IMR-90 (cell line): ENCODE measurements around the gene DOK4. TPM values are rescaled to one million over a fixed set of nuclear protein-coding genes. Genes with fewer than 3 reads are reported as not detected.

Experiments used
- ATAC-seq: fragments of 200-7000 bp; cut with Tn5 transposase; 2 replicates; pipeline ENCODE4 v1.9.1; 2020; ENCODE audit warnings: low read depth, mild to moderate bottlenecking, moderate library complexity
- BruUV-seq: library from RNA; stranded (reverse); fragments of 400-500 nt; replicated peaks from 2 replicates; lab custom pipeline; 2021; lab: Mats Ljungman, UMichigan
- CTCF ChIA-PET: fragments of 300-600 bp; formaldehyde crosslinking; extraction: SDS; loops from one replicate; lab custom pipeline; 2021; ENCODE audit warnings: antibody characterized with exemption; lab: Yijun Ruan, JAX
- POLR2A ChIA-PET: fragments of 300-600 bp; sonication (Branson Sonifier 250); formaldehyde crosslinking; loops from one replicate; lab custom pipeline; 2022; ENCODE audit warnings: antibody characterized with exemption; ENCODE audit not compliant: unreplicated experiment; lab: Charles Lee
- DNase-seq: peaks from one replicate; pipeline ENCODE4 v3.0.0; 2013
- H2AFZ ChIP-seq: replicated peaks from 2 replicates; pipeline ENCODE3; 2013; ENCODE audit warnings: low read length, mild to moderate bottlenecking; ENCODE audit not compliant: poor library complexity
- H2AK5ac ChIP-seq: 2 replicates; pipeline ENCODE4 v1.6.1; 2013; ENCODE audit warnings: low read depth, low read length, inconsistent platforms
- H2AK9ac ChIP-seq: replicated peaks from 2 replicates; pipeline ENCODE3; 2013; ENCODE audit warnings: mild to moderate bottlenecking, low read depth, low read length, moderate library complexity; ENCODE audit not compliant: poor library complexity
- H2BK120ac ChIP-seq: 2 replicates; pipeline ENCODE4 v1.6.1; 2013; ENCODE audit warnings: low read depth, low read length, inconsistent platforms
- H2BK15ac ChIP-seq: 3 replicates; pipeline ENCODE4 v1.6.1; 2013; ENCODE audit warnings: low read depth, low read length, inconsistent platforms
- H2BK20ac ChIP-seq: 2 replicates; pipeline ENCODE4 v1.6.1; 2013; ENCODE audit warnings: low read depth, mild to moderate bottlenecking, inconsistent platforms, low read length, moderate library complexity
- H2BK5ac ChIP-seq: 2 replicates; pipeline ENCODE4 v1.6.1; 2013; ENCODE audit warnings: mild to moderate bottlenecking, low read depth, low read length, inconsistent platforms; ENCODE audit not compliant: poor library complexity, severe bottlenecking
- H3K14ac ChIP-seq: replicated peaks from 2 replicates; pipeline ENCODE4 v1.6.1; 2013; ENCODE audit warnings: low read depth, low read length, inconsistent platforms
- H3K18ac ChIP-seq: 2 replicates; pipeline ENCODE4 v1.6.1; 2013; ENCODE audit warnings: low read depth, low read length, control low read depth
- H3K23ac ChIP-seq: 2 replicates; pipeline ENCODE4 v1.6.1; 2013; ENCODE audit warnings: low read depth, low read length, inconsistent platforms
- H3K27ac ChIP-seq: 2 replicates; pipeline ENCODE4 v1.5.1; 2013; ENCODE audit warnings: mild to moderate bottlenecking, control low read depth, low read length; ENCODE audit not compliant: insufficient read depth
- H3K27me3 ChIP-seq: 2 replicates; pipeline ENCODE4 v1.6.1; 2013; ENCODE audit warnings: low read length; ENCODE audit not compliant: control insufficient read depth, insufficient read depth
- H3K36me3 ChIP-seq: 2 replicates; pipeline ENCODE4 v1.6.1; 2013; ENCODE audit warnings: low read length, mixed read lengths; ENCODE audit not compliant: control insufficient read depth, insufficient read depth
- H3K4ac ChIP-seq: 2 replicates; pipeline ENCODE4 v1.6.1; 2013; ENCODE audit warnings: low read depth, low read length, inconsistent platforms
- H3K4me1 ChIP-seq: 2 replicates; pipeline ENCODE4 v1.6.1; 2013; ENCODE audit warnings: low read length, mixed read lengths; ENCODE audit not compliant: control insufficient read depth, insufficient read depth
- H3K4me2 ChIP-seq: 2 replicates; pipeline ENCODE4 v1.6.1; 2013; ENCODE audit warnings: low read depth, mild to moderate bottlenecking, control low read depth, low read length, moderate library complexity
- H3K4me3 ChIP-seq: 2 replicates; pipeline ENCODE4 v1.5.1; 2013; ENCODE audit warnings: low read depth, mild to moderate bottlenecking, control low read depth, low read length, moderate library complexity; ENCODE audit not compliant: insufficient read depth
- H3K56ac ChIP-seq: 2 replicates; pipeline ENCODE4 v1.6.1; 2013; ENCODE audit warnings: low read length, inconsistent platforms; ENCODE audit not compliant: insufficient read depth; ENCODE audit errors: extremely low read depth
- H3K79me1 ChIP-seq, 2 experiments: 2 replicates each; pipeline ENCODE4 v1.6.1; 2013; ENCODE audit warnings: low read length in 2 of 2, inconsistent platforms in 1 of 2, low read depth in 1 of 2
- H3K9ac ChIP-seq: 2 replicates; pipeline ENCODE4 v1.6.1; 2013; ENCODE audit warnings: low read depth, low read length, control low read depth
- H3K9me1 ChIP-seq: 2 replicates; pipeline ENCODE4 v1.6.1; 2013; ENCODE audit warnings: low read length, inconsistent platforms; ENCODE audit not compliant: insufficient read depth
- H3K9me3 ChIP-seq: 2 replicates; pipeline ENCODE4 v1.6.1; 2013; ENCODE audit warnings: low read length; ENCODE audit not compliant: control insufficient read depth, insufficient read depth
- H4K20me1 ChIP-seq: 2 replicates; pipeline ENCODE4 v1.6.1; 2013; ENCODE audit warnings: low read length, inconsistent platforms; ENCODE audit not compliant: insufficient read depth
- H4K5ac ChIP-seq: 2 replicates; pipeline ENCODE4 v1.6.1; 2013; ENCODE audit warnings: mild to moderate bottlenecking, low read depth, low read length, control low read depth
- H4K8ac ChIP-seq, 2 experiments: 2 replicates each; pipeline ENCODE4 v1.6.1; 2013; ENCODE audit warnings: low read depth in 2 of 2, low read length in 2 of 2, control low read depth in 1 of 2, inconsistent platforms in 1 of 2
- H4K91ac ChIP-seq: 2 replicates; pipeline ENCODE4 v1.6.1; 2013; ENCODE audit warnings: low read depth, low read length, inconsistent platforms; ENCODE audit not compliant: insufficient read depth
- BHLHE40 ChIP-seq: fragments of 150-350 bp; IDR thresholded peaks from 2 replicates; pipeline ENCODE4 v1.6.1; 2016; ENCODE audit warnings: mild to moderate bottlenecking, low read depth, low read length
- CEBPB ChIP-seq: IDR thresholded peaks from 2 replicates; pipeline ENCODE4 v1.6.1; 2012; ENCODE audit warnings: low read depth, low read length, improper control_type of control experiment
- CHD1 ChIP-seq: IDR thresholded peaks from 2 replicates; pipeline ENCODE4 v1.6.1; 2012; ENCODE audit warnings: low read depth, low read length, improper control_type of control experiment
- FOS ChIP-seq: fragments of 150-350 bp; IDR thresholded peaks from 2 replicates; pipeline ENCODE4 v1.6.1; 2016; ENCODE audit warnings: low read depth, low read length
- MAFK ChIP-seq: IDR thresholded peaks from 2 replicates; pipeline ENCODE4 v1.6.1; 2012; ENCODE audit warnings: low read depth, low read length, improper control_type of control experiment
- MAZ ChIP-seq: IDR thresholded peaks from 2 replicates; pipeline ENCODE4 v1.6.1; 2012; ENCODE audit warnings: low read depth, mild to moderate bottlenecking, low read length, improper control_type of control experiment, moderate library complexity, borderline replicate concordance
- MXI1 ChIP-seq: IDR thresholded peaks from 2 replicates; pipeline ENCODE4 v1.6.1; 2012; ENCODE audit warnings: low read depth, mild to moderate bottlenecking, low read length, moderate library complexity, borderline replicate concordance
- POLR2A ChIP-seq: IDR thresholded peaks from 2 replicates; pipeline ENCODE4 v1.6.1; 2012; ENCODE audit warnings: mild to moderate bottlenecking, low read depth, low read length
- RCOR1 ChIP-seq: IDR thresholded peaks from 2 replicates; pipeline ENCODE4 v1.6.1; 2012; ENCODE audit warnings: mild to moderate bottlenecking, low read length, improper control_type of control experiment; ENCODE audit not compliant: insufficient replicate concordance
- RFX5 ChIP-seq: IDR thresholded peaks from 2 replicates; pipeline ENCODE4 v1.8.0; 2012; ENCODE audit warnings: low read depth, mild to moderate bottlenecking, low read length, moderate library complexity
- WGBS, 2 experiments: methylation state at CpG; one replicate each; pipeline versions ENCODE4 v1.1.5 to v1.1.7; 2013; ENCODE audit warnings: missing lambda C conversion rate in 2 of 2; ENCODE audit not compliant: insufficient read length in 1 of 2; ENCODE audit errors: extremely low coverage in 2 of 2; 5-methylcytosine and 5-hydroxymethylcytosine counted together
- dilution Hi-C: fragments of 300-500 bp; cut with HindIII; formaldehyde crosslinking; loops from one replicate; pipeline ENCODE4 v1.14.3; 2018; ENCODE audit warnings: low sequenced_read_pairs; ENCODE audit not compliant: unreplicated experiment
- in situ Hi-C: fragments of 300-500 bp; cut with MboI; formaldehyde crosslinking; loops from 3 replicates; pipeline ENCODE4 v1.14.3; 2019; ENCODE audit warnings: low sequenced_read_pairs, inconsistent platforms, mixed read lengths
- intact Hi-C: fragments of 100-400 bp; cut with micrococcal nuclease; formaldehyde crosslinking; loops from 2 replicates; pipeline ENCODE4 v1.10.0; 2022
- polyA plus RNA-seq, 3 experiments: library from polyadenylated mRNA; depleted of rRNA; stranded (reverse); fragments of >200 nt; gene quantifications; 2 replicates each; pipeline ENCODE4 v1.2.3, GENCODE V29; 2012; ENCODE audit warnings: low replicate concordance in 1 of 3
- total RNA-seq: library from RNA; depleted of rRNA; stranded (reverse); fragments of >200 nt; gene quantifications from 2 replicates; pipeline ENCODE4 v1.2.3, GENCODE V29; 2012
- TF ChIP-seq, protein P1 (sequence below): fragments of 150-350 bp; IDR thresholded peaks from 2 replicates; pipeline ENCODE4 v1.6.1; 2017; ENCODE audit warnings: mild to moderate bottlenecking, antibody characterized with exemption, low read length, low read depth
- TF ChIP-seq, protein P2 (sequence below): conservative IDR thresholded peaks from 2 replicates; pipeline ENCODE4 v1.5.1; 2012; ENCODE audit warnings: mild to moderate bottlenecking, low read depth, low read length, improper control_type of control experiment
- TF ChIP-seq, protein P3 (sequence below): fragments of 150-350 bp; IDR thresholded peaks from 2 replicates; pipeline ENCODE4 v1.6.1; 2016; ENCODE audit warnings: low read depth, mild to moderate bottlenecking, low read length, moderate library complexity, borderline replicate concordance

DOK4 gene
- total and polyA plus RNA-seq, 2 of the 4 experiments (the other 2 are of a cell fraction) = 22.0 to 25.9 TPM

DNA sequence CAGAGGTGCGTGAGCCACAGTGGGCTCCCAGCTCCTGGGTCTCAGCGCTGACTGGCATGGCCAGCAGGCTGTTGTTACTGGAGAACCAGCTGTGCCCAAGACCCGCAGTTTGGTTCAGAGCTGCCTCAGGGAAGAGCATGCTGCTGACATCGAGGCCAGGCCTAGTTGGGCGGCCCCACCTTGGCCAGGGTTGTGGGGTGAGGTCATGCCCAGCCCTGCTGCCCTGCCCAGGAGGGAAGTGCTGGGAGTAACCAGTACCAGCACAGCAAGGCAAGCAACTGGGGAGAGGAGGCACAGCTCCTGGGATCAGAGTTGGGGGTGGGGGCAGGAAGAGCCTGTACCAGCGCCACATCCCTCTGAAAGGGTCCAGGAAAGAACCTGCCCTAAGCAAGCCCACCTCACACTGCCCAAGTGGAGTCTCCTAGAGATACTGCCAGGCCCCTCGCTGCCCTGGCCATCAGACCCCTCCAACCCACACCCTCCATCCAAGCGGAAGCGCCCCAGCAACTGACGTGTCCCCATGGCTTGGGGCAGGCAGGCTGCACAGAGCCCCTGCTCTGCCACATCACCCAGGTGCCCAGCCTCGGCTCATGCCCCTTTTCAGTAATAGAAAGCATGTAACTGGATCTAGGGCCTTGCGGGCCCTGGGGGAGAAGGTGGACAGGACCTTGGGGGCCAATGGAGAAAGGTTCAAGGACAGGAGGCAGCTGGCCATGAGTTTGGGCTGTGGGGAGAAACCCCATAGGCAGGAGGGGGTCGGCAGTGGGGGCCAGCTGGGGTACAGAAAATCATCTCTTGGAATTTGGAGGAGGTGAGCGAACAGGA, 990 bp downstream of the DOK4 start:
- Histone ChIP-seq H3K36me3 (no peaks in the 10 kb centered on the region), H2BK15ac (peak overlapping the region; percentile 64; the same call in 1 of the 3 replicates), H3K9me3 (no peaks in the 10 kb centered on the region), H3K27me3 (peaks cover 4% of the 10 kb centered on the region), H3K79me1 (peaks cover 0 to 4% of the 10 kb centered on the region in 2 experiments; a peak in 1 of 4 replicates), H3K27ac (no peak overlapping the region), H3K4me2 (peak overlapping the region; percentile 92), H4K91ac (no peak overlapping the region), H2AFZ (peak overlapping the region; percentile 96), H2BK120ac (no peak overlapping the region), H3K9ac (peak overlapping the region; percentile 65; the same call in 1 of the 2 replicates), H4K20me1 (no peaks in the 10 kb centered on the region; the same call in 1 of the 2 replicates), H3K23ac (no peak overlapping the region; the same call in 1 of the 2 replicates), H3K56ac (no peak overlapping the region), H3K14ac (peak overlapping the region; percentile 76; the same call in 1 of the 2 replicates), H2AK5ac (peak overlapping the region; percentile 15; the same call in 1 of the 2 replicates), H2AK9ac (peak overlapping the region; percentile 97), H3K4ac (0 out of 2 replicates have a peak overlapping the region, but pooled peaks have one; percentile 56), H2BK5ac (no peak overlapping the region), H4K8ac (peak overlapping the region in 1 of 2 experiments; percentile 57; a peak in 2 of 4 replicates), H3K9me1 (peaks cover 4% of the 10 kb centered on the region), H4K5ac (no peak overlapping the region), H3K4me3 (peak overlapping the region; percentile 88), H3K18ac (no peak overlapping the region), H3K4me1 (peaks cover 4% of the 10 kb centered on the region; the same call in 1 of the 2 replicates), H2BK20ac (no peak overlapping the region)
- intact Hi-C loops (no loop called here), in situ Hi-C loops (no loop called here), dilution Hi-C loops (no loop called here)
- DNase-seq = no peak
- CTCF ChIA-PET = interaction anchor here (1.3 kb wide), 1 partner anchor 35 kb away, joined by 3 read pairs; no protein-coding TSS in a partner anchor
- POLR2A ChIA-PET = no interaction called here
- no TSS peak for BruUV-seq
- TF ChIP-seq CEBPB (no peak), BHLHE40 (no peak), RFX5 (no peak), MXI1 (no peak), POLR2A (no peak), CHD1 (no peak), MAFK (no peak), RCOR1 (no peak), MAZ (no peak), FOS (no peak)
- TF ChIP-seq, protein P1, sequence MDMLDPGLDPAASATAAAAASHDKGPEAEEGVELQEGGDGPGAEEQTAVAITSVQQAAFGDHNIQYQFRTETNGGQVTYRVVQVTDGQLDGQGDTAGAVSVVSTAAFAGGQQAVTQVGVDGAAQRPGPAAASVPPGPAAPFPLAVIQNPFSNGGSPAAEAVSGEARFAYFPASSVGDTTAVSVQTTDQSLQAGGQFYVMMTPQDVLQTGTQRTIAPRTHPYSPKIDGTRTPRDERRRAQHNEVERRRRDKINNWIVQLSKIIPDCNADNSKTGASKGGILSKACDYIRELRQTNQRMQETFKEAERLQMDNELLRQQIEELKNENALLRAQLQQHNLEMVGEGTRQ = no peak
- TF ChIP-seq, protein P2, sequence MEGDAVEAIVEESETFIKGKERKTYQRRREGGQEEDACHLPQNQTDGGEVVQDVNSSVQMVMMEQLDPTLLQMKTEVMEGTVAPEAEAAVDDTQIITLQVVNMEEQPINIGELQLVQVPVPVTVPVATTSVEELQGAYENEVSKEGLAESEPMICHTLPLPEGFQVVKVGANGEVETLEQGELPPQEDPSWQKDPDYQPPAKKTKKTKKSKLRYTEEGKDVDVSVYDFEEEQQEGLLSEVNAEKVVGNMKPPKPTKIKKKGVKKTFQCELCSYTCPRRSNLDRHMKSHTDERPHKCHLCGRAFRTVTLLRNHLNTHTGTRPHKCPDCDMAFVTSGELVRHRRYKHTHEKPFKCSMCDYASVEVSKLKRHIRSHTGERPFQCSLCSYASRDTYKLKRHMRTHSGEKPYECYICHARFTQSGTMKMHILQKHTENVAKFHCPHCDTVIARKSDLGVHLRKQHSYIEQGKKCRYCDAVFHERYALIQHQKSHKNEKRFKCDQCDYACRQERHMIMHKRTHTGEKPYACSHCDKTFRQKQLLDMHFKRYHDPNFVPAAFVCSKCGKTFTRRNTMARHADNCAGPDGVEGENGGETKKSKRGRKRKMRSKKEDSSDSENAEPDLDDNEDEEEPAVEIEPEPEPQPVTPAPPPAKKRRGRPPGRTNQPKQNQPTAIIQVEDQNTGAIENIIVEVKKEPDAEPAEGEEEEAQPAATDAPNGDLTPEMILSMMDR = no peak
- TF ChIP-seq, protein P3, sequence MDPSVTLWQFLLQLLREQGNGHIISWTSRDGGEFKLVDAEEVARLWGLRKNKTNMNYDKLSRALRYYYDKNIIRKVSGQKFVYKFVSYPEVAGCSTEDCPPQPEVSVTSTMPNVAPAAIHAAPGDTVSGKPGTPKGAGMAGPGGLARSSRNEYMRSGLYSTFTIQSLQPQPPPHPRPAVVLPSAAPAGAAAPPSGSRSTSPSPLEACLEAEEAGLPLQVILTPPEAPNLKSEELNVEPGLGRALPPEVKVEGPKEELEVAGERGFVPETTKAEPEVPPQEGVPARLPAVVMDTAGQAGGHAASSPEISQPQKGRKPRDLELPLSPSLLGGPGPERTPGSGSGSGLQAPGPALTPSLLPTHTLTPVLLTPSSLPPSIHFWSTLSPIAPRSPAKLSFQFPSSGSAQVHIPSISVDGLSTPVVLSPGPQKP = no peak
- ATAC-seq = no peak
- 93% methylated on average over 3 of the region's 14 CpGs; no CpG with 5 or more reads in 1 of the 2 experiments for WGBS, 2 experiments
